T-helper 17 cell (primary cell): ENCODE results near the gene ZNF423. TPM values are rescaled to one million over a fixed set of nuclear protein-coding genes. Genes with fewer than 3 reads are reported as not detected.

ENCODE experiments used
- ATAC-seq: fragments of 150-1000 bp; cut with Tn5 transposase; 2 replicates; pipeline ENCODE4 v1.10.0; 2021; ENCODE audit warnings: mild to moderate bottlenecking, moderate library complexity
- DNase-seq, 3 donors: peaks; one replicate each; pipeline versions ENCODE4 v3.0.0 to v3.0.0-alpha.2; 2020 to 2021
- H3K9me3 ChIP-seq: one replicate; pipeline ENCODE4 v1.7.0; 2013; ENCODE audit warnings: low read length, mild to moderate bottlenecking; ENCODE audit not compliant: control insufficient read depth, poor library complexity, severe bottlenecking
- H3K27ac Mint-ChIP-seq: one replicate; pipeline ENCODE4 v1.8.0; 2022; ENCODE audit warnings: mild to moderate bottlenecking, moderate library complexity, mixed read lengths
- H3K27me3 Mint-ChIP-seq: one replicate; pipeline ENCODE4 v1.8.0; 2022; ENCODE audit warnings: mixed read lengths
- H3K36me3 Mint-ChIP-seq: one replicate; pipeline ENCODE4 v1.8.0; 2022; ENCODE audit warnings: low read depth, mixed read lengths
- H3K4me1 Mint-ChIP-seq: one replicate; pipeline ENCODE4 v1.8.0; 2022; ENCODE audit warnings: mild to moderate bottlenecking, mixed read lengths
- H3K4me3 Mint-ChIP-seq: one replicate; pipeline ENCODE4 v1.8.0; 2022; ENCODE audit warnings: mild to moderate bottlenecking, moderate library complexity, mixed read lengths
- total RNA-seq, 4 donors: library from RNA in 2 of 4; stranded (reverse) in 2 of 4; gene quantifications; one replicate each; pipeline ENCODE4 v1.2.3 and lab custom pipeline; 2022 to 2026

The ZNF423 gene
- total RNA-seq, 2 donors from 2014 or later, result not detected

GRCh38 chr16:49651996-49652395 lies 203.9 kb downstream of the ZNF423 start:
- Mint-ChIP-seq H3K27ac (no peak overlapping the region), H3K4me1 (no peaks in the 10 kb centered on the region), H3K4me3 (no peak overlapping the region), H3K27me3 (peaks cover 10% of the 10 kb centered on the region), H3K36me3 (no peaks in the 10 kb centered on the region)
- no peaks in the 10 kb centered on the region for H3K9me3 ChIP-seq
- ATAC-seq (no peak), DNase-seq (no peak)

- ATAC-seq, result no peak
- no peak for DNase-seq
- H3K36me3 Mint-ChIP-seq, result no peaks in the 10 kb centered on the region
- no peaks in the 10 kb centered on the region for H3K4me1 Mint-ChIP-seq
- H3K9me3 ChIP-seq, result no peaks in the 10 kb centered on the region
- H3K27me3 Mint-ChIP-seq, result peaks cover 10% of the 10 kb centered on the region
- no peak overlapping the region for H3K27ac Mint-ChIP-seq
- no peak overlapping the region for H3K4me3 Mint-ChIP-seq
Observed at GRCh38 chr16:49651226-49651625, 204.7 kb downstream of the ZNF423 start.

- no peaks in the 10 kb centered on the region for H3K9me3 ChIP-seq
- no peak overlapping the region for H3K4me3 Mint-ChIP-seq
- no peak for ATAC-seq
- no peaks in the 10 kb centered on the region for H3K4me1 Mint-ChIP-seq
- DNase-seq, result no peak
- no peaks in the 10 kb centered on the region for H3K36me3 Mint-ChIP-seq
- no peak overlapping the region for H3K27ac Mint-ChIP-seq
- peaks cover 10% of the 10 kb centered on the region for H3K27me3 Mint-ChIP-seq
Observed at GRCh38 chr16:49650603-49651002, 205.3 kb downstream of the ZNF423 start.

- ATAC-seq (no peak), DNase-seq (no peak)
- Mint-ChIP-seq H3K4me3 (no peak overlapping the region), H3K27me3 (peaks cover 6% of the 10 kb centered on the region), H3K27ac (no peak overlapping the region), H3K4me1 (no peaks in the 10 kb centered on the region), H3K36me3 (no peaks in the 10 kb centered on the region)
- H3K9me3 ChIP-seq, result no peaks in the 10 kb centered on the region
Observed at GRCh38 chr16:49649013-49649765, 206.7 kb downstream of the ZNF423 start.

GRCh38 chr16:49647673-49648072 lies 208.2 kb downstream of the ZNF423 start:
- Mint-ChIP-seq H3K36me3 (no peaks in the 10 kb centered on the region), H3K4me3 (no peak overlapping the region), H3K27ac (no peak overlapping the region), H3K4me1 (no peaks in the 10 kb centered on the region), H3K27me3 (no peaks in the 10 kb centered on the region)
- H3K9me3 ChIP-seq, result no peaks in the 10 kb centered on the region
- no peak for ATAC-seq
- DNase-seq, result no peak

GRCh38 chr16:49645263-49645662 lies 210.6 kb downstream of the ZNF423 start:
- ATAC-seq (no peak), DNase-seq (no peak)
- Mint-ChIP-seq H3K27ac (no peak overlapping the region), H3K4me1 (no peaks in the 10 kb centered on the region), H3K4me3 (no peak overlapping the region), H3K27me3 (peaks cover 6% of the 10 kb centered on the region), H3K36me3 (no peaks in the 10 kb centered on the region)
- H3K9me3 ChIP-seq, result no peaks in the 10 kb centered on the region

- Mint-ChIP-seq H3K27ac (no peak overlapping the region), H3K27me3 (peaks cover 6% of the 10 kb centered on the region), H3K36me3 (no peaks in the 10 kb centered on the region), H3K4me3 (no peak overlapping the region), H3K4me1 (no peaks in the 10 kb centered on the region)
- ATAC-seq (no peak), DNase-seq (no peak)
- H3K9me3 ChIP-seq, result no peaks in the 10 kb centered on the region
Observed at GRCh38 chr16:49644145-49644463, 211.8 kb downstream of the ZNF423 start.

- no peak overlapping the region for H3K27ac Mint-ChIP-seq
- no peaks in the 10 kb centered on the region for H3K9me3 ChIP-seq
- no peaks in the 10 kb centered on the region for H3K36me3 Mint-ChIP-seq
- H3K4me3 Mint-ChIP-seq, result no peak overlapping the region
- H3K27me3 Mint-ChIP-seq, result peaks cover 6% of the 10 kb centered on the region
- ATAC-seq (no peak), DNase-seq (no peak)
- no peaks in the 10 kb centered on the region for H3K4me1 Mint-ChIP-seq
Observed at GRCh38 chr16:49643429-49644144, 212.3 kb downstream of the ZNF423 start.

GRCh38 chr16:49641250-49641649 lies 214.7 kb downstream of the ZNF423 start:
- Mint-ChIP-seq H3K4me3 (no peak overlapping the region), H3K27me3 (peaks cover 12% of the 10 kb centered on the region), H3K27ac (no peak overlapping the region), H3K36me3 (no peaks in the 10 kb centered on the region), H3K4me1 (no peaks in the 10 kb centered on the region)
- ATAC-seq, result no peak
- no peak for DNase-seq
- H3K9me3 ChIP-seq, result no peaks in the 10 kb centered on the region

- Mint-ChIP-seq H3K27me3 (peaks cover 12% of the 10 kb centered on the region), H3K27ac (no peak overlapping the region), H3K36me3 (no peaks in the 10 kb centered on the region), H3K4me3 (no peak overlapping the region), H3K4me1 (no peaks in the 10 kb centered on the region)
- DNase-seq (no peak), ATAC-seq (no peak)
- no peaks in the 10 kb centered on the region for H3K9me3 ChIP-seq
Observed at GRCh38 chr16:49640581-49640980, 215.3 kb downstream of the ZNF423 start.

GRCh38 chr16:49639739-49640431 lies 216.0 kb downstream of the ZNF423 start:
- DNase-seq (no peak), ATAC-seq (no peak)
- Mint-ChIP-seq H3K27ac (no peak overlapping the region), H3K4me3 (no peak overlapping the region), H3K4me1 (no peaks in the 10 kb centered on the region), H3K27me3 (peaks cover 14% of the 10 kb centered on the region), H3K36me3 (no peaks in the 10 kb centered on the region)
- H3K9me3 ChIP-seq, result no peaks in the 10 kb centered on the region

GRCh38 chr16:49638673-49639610 lies 217.0 kb downstream of the ZNF423 start:
- peaks cover 19% of the 10 kb centered on the region for H3K27me3 Mint-ChIP-seq
- no peaks in the 10 kb centered on the region for H3K9me3 ChIP-seq
- no peak overlapping the region for H3K27ac Mint-ChIP-seq
- no peak for ATAC-seq
- no peak for DNase-seq
- no peaks in the 10 kb centered on the region for H3K4me1 Mint-ChIP-seq
- no peak overlapping the region for H3K4me3 Mint-ChIP-seq
- H3K36me3 Mint-ChIP-seq, result no peaks in the 10 kb centered on the region
